ENCODE results near the gene PSAT1.
A peak's percentile ranks its signal among the peaks of the same experiment; 100 is the strongest.

Gene PSAT1

DNA sequence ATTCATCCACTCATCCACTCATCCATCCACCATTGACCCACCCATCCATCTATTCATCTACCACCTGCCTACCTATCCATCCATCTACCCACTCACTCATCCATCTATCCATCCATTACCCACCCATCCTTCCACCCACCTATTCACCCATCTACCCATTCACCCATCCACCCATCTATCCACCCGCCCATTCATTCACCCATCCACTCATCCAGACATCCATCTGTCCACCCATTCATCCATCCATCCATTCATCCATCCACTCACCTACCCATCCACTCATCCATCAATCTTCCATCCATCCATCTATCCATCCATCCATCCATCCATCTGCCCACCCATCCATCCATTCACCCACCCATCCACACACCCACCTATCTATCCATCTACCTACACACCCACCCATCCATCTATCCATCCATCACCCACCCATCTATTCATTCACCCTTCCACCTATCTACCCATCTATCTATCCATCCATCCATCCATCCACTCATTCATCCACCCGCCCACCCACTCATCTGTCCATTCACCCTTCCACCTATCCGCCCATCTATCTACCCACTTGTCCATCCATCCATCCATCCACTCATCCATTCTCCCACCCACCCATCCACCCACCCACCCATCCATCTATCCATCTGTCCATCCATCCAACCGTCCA is 23.2 kb downstream of the PSAT1 start:
- DNase-seq = no peak

GRCh38 chr9:78320875-78321496 is 24.1 kb downstream of the PSAT1 start:
- DNase-seq = no peak

DNA sequence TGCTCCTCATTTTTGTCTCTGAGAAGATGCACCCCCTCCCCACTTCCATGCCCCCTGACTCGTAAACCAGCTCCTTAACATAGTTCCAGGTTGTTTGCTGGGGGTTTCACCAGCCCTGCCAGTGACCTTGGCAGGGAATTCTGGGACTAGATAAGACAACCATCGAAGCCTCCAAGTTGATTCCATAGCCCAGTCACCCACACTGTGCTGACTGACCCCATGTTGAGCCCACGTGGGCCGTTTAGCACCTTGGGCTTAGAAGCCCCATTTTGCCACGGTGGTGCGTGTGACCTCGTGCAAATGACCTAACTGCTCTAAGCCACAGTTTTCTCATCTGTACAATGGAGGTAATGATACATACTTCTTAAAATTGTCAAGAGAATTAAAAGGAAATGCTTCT is 24.6 kb downstream of the PSAT1 start:
- no peak for DNase-seq

- DNase-seq = no peak
These were observed 27.2 kb downstream of the PSAT1 start for GRCh38 chr9:78324068-78324650.

GRCh38 chr9:78324682-78325081 is 27.8 kb downstream of the PSAT1 start:
- no peak for DNase-seq

GRCh38 chr9:78325343-78325742 is 28.4 kb downstream of the PSAT1 start:
- no peak for DNase-seq

DNA sequence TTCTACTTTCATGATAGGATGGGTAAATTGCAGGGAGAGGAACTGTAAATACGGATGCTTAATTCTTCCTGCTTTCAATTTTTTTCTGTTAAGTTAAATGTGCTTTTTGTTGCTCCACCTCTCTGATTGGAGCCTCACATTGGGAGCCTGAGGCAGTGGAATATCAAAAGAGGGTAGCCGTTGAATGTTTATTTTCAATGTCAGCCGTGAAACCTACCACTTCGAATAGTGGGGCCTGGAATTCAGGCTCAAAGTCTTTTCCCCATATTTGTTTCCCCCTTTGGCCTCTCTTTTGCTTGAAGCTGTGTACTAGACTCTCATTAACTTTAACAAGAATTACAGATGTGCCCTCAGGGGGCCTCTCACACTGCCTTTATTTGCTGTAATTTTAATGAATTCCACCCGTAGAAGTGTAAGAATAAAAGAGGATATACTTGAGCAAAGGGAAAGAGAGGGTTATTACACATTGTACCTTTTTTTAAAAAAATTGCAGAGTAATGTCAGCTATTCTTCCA is 29.0 kb downstream of the PSAT1 start:
- DNase-seq = no peak

GRCh38 chr9:78326564-78326963 is 29.6 kb downstream of the PSAT1 start:
- no peak for DNase-seq

- DNase-seq = no peak
These were observed 35.5 kb downstream of the PSAT1 start for GRCh38 chr9:78332381-78332780.

GRCh38 chr9:78348848-78349247 is 51.9 kb downstream of the PSAT1 start:
- no peak for DNase-seq

DNA sequence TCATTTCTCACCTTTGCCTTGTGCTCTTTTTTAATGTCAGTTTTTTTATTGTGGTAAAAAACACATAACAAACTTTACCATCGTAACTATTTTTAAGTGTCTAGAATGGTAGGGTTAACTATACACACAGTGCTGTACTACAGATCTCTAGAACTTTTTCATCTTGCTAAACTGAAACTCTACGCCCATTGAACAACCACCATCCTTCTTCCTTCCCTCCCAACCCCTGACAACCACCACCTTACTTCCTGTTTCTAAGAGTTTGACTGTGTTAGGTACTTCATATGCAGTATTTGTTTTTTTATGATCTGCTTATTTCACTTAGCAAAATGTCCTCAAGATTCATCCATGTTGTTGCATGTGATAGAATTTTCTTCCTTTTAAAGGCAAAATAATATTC is 54.9 kb downstream of the PSAT1 start:
- DNase-seq = no peak

DNA sequence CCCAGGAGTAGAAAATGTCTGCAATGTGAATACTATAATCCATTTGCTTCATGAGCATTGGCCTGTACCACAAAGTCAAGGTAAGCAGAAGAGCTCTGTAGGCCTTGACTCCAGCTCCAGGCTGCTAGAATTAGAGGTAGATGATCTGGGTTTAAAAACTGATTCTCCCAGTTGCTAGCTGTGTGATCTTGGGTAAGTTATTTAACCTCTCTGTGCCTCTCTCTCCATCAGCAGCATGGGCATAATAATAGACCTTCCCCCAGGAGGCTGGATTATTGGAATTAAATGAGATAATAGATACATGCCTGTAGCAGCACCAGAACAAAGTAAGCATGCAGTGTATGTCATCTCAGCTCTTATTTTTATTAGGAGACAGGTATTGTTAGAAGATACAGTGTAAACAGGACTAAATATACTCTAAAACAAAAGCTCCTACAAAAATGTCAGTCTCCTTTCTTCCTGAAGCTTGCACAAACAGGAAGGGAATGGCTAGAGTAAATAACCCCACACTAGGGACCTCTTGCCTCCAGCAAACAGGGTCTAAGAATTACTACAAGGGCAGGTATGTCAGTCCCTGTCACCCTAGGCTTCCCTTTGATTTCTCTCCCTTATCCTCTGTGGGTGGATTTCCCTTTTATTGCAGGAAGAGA is 57.5 kb downstream of the PSAT1 start:
- no peak for DNase-seq

DNA sequence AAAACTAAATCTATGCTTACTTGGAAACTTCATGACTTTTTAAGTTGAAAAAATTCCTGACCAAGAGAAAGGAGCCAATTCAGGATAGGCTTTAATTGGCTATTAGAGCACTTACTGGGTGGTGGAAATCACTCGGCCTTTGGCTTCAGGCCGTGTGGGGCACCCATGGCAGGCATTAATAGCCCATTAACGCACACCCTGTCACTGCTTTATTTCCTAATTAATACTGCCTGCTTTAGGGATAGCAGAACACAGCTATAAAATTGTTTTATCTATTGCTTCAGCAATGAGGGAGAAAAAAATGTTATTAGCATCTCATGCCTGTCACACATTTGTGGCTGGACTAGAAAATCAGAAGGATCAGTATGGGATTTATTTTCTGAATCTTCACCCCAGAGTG is 58.1 kb downstream of the PSAT1 start:
- no peak for DNase-seq

- no peak for DNase-seq
These were observed 59.7 kb downstream of the PSAT1 start for GRCh38 chr9:78356634-78357033.

DNA sequence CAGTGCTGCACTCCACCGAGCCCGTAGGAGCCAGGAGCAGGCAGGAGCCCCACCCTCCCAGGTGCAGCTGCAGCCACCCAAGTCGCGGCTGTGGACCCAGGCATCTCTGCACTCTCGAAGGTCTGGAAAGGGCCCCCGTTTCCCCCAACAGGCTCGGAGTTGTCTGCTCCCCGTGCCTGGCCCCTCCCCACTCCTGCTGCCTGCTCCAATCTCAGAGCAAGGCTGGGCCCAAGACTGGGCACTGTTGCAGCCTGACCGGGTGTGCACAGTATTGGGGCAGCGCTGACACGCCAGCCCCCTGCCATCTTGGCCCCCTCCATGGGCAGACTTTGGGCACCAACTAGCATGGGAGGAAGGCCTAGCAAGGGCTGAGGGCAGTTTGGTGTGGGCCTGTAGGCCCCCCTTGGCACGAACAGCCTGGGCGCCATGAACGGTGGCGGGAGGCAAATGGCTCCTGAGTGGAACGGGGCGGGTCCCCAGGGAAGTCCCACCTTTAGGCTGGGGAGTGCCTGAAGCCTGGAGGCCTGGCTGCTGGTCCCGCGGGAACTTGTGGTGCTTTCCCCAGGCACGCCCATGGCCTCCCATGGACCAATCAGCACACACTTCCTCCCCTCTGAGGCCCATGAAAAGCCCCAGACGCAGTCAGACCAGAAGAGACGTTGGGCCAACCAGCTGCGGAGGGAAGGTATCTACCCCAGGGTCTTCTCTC is 60.4 kb downstream of the PSAT1 start:
- no peak for DNase-seq

GRCh38 chr9:78358329-78359051 is 61.6 kb downstream of the PSAT1 start:
- no peak for DNase-seq

DNA sequence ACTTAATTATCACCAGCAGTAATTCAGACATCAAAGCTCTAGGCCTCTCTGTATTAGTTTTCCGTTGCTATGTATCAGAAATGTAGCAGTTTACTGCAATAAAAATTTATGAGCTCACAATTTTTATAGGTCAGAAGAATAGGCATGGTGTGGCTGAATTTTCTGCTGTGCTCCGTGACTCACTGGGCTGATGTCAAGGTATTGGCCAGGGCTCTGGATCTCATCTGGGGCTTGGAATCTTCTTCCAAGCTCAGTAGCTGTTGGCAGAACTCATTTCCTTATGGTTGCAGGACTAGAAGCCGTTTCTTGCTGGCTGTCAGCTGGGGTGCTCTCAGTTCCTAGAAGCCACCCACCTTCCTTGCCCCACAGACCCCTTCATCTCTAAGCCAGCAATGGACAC is 66.3 kb downstream of the PSAT1 start:
- DNase-seq = no peak

DNA sequence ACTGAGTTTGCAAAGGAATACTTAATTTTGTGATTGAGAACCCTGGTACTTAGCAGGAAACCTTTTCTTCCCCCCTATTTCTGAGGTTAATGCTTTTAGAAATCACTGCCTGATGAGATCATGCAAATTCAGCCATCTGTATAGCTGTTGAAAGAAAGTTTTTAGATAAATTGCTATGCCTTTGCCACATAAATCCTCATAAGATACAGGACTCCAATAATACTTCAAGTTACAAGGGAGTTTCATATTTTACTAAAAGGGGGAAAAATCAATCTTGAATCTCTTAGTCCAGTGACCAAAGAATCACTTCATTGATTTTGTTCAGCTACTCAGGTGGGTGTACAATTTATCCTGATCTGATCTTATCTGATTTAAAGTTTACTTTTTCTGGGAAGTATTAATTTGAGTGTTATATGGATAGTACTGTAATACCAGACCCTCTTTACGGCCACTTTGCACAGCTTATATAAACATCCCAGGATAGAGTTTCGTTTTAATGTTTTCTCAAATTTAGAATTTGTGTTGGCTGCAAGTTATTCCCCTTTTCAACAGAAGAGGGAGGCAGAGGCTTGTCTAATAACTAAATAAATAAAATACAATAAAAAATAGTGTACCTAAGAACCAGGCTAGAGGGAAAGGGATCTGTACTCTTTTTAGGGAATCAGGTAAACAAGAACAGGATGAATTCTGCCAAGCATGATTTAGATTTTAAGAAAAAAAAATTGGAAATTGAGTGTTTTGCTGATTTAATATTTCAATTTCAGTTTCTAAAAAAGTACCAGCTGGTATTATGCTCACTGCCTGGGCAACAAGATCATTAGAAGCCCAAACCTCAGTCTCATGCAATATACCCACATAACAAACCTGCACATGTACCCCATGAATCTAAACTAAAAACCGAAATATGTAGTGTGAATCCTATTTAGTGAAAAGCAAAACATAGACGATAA is 69.1 kb downstream of the PSAT1 start:
- no peak for DNase-seq

DNA sequence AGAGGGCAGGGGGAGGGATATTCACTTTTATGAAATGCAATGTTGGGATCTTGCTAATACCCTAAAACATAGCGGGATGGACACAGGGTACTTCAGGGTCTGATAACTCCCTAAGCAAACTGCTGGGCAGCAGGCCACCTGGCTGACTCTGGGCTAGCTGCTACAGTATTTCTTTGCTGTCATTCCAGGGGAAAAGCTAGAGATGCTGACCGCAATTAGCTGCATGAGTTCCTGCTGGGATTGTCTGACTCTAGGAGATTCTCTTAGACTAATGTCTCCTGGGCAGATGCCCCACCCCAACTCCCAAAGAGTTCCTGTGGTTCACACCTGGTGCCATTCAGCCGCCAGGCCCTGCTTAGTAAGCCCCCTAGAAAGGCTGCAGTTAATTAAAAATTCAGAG is 69.9 kb downstream of the PSAT1 start:
- no peak for DNase-seq

DNA sequence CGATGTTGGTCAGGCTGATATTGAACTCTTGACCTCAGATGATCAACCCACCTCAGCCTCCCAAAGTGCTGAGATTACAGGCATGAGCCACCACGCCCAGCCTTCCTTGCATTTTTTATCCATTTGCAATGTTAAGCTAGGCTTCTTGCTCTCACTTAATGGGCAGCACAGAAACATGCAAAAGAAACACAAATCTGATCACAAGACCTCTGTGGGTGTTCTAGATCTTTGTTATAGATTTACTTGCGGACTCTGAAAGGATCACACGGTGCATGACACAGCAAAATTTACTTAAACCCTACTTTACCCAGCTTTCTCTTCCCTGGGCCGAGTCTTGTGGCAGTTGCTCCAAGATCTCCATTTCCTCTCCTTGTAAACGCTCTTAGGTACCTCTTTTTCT is 71.3 kb downstream of the PSAT1 start:
- no peak for DNase-seq

GRCh38 chr9:78369639-78370219 is 72.8 kb downstream of the PSAT1 start:
- DNase-seq = peak; percentile 7
